GM12878 (cell line): ENCODE measurements around the gene GSTA4.

Experiments
- ATF3 ChIP-seq: IDR thresholded peaks from 2 replicates; pipeline ENCODE4 v1.6.1; 2011; ENCODE audit warnings: low read depth, mild to moderate bottlenecking, low read length, moderate library complexity, borderline replicate concordance; ENCODE audit errors: extremely low read depth
- CBFB ChIP-seq: IDR thresholded peaks from 2 replicates; pipeline ENCODE4 v1.6.1; 2016; ENCODE audit warnings: antibody characterized with exemption, low read depth
- CBX5 ChIP-seq: sonication (generic); IDR thresholded peaks from 2 replicates; pipeline ENCODE4 v1.6.1; 2016; ENCODE audit warnings: low read depth, moderate library complexity, mild to moderate bottlenecking, inconsistent platforms
- CHD4 ChIP-seq: fragments of 200-600 bp; sonication (generic); IDR thresholded peaks from 2 replicates; pipeline ENCODE4 v1.6.1; 2016; ENCODE audit warnings: mild to moderate bottlenecking
- CTCF ChIP-seq, 3 experiments: IDR thresholded peaks in 2 of 3; conservative IDR thresholded peaks in 1 of 3; 2 replicates each; pipeline ENCODE4 v1.5.1; 2011; ENCODE audit warnings: low read depth in 3 of 3, low read length in 3 of 3, mild to moderate bottlenecking in 3 of 3, control low read depth in 2 of 3, moderate library complexity in 2 of 3, inconsistent platforms in 1 of 3, mixed read lengths in 1 of 3; ENCODE audit not compliant: control insufficient read depth in 2 of 3, insufficient read depth in 1 of 3; ENCODE audit errors: extremely low read depth in 1 of 3
- EP300 ChIP-seq, 2 experiments: fragments of 150-350 bp in 1 of 2; IDR thresholded peaks; 2 replicates each; pipeline ENCODE4 v1.6.1; 2011 to 2012; ENCODE audit warnings: low read depth in 2 of 2, low read length in 2 of 2, borderline replicate concordance in 1 of 2, improper control_type of control experiment in 1 of 2, inconsistent platforms in 1 of 2; ENCODE audit not compliant: control insufficient read depth in 1 of 2
- HCFC1 ChIP-seq: fragments of 150-350 bp; IDR thresholded peaks from 2 replicates; pipeline ENCODE4 v1.6.1; 2014; ENCODE audit warnings: low read length
- HDAC2 ChIP-seq: fragments of 200-600 bp; sonication (generic); IDR thresholded peaks from 2 replicates; pipeline ENCODE4 v1.6.1; 2017
- HSF1 ChIP-seq: fragments of 150-350 bp; IDR thresholded peaks from 2 replicates; pipeline ENCODE4 v1.6.1; 2014; ENCODE audit warnings: mild to moderate bottlenecking, low read depth, low read length
- RELB ChIP-seq: fragments of 450-650 bp; IDR thresholded peaks from 2 replicates; pipeline ENCODE4 v1.6.1; 2017; ENCODE audit warnings: low read depth, mild to moderate bottlenecking, moderate library complexity
- REST ChIP-seq: IDR thresholded peaks from 2 replicates; pipeline ENCODE4 v1.6.1; 2012; ENCODE audit warnings: mild to moderate bottlenecking, low read depth, low read length

- no peak for TF ChIP-seq HDAC2
- TF ChIP-seq HSF1, result no peak
- TF ChIP-seq CTCF (IDR thresholded peaks at IDR 0.05 in 2 of 3, conservative IDR thresholded peaks at IDR 0.05 in 1 of 3; ENCODE audit: control insufficient read depth in 2 of 3, extremely low read depth in 1 of 3, insufficient read depth in 1 of 3, low read depth in 3 of 3, low read length in 3 of 3), result no peak
- no peak for TF ChIP-seq REST
- TF ChIP-seq CBX5, result no peak
- no peak for TF ChIP-seq EP300 (IDR thresholded peaks at IDR 0.05; ENCODE audit: borderline replicate concordance in 1 of 2, control insufficient read depth in 1 of 2, low read depth in 2 of 2, low read length in 2 of 2)
- TF ChIP-seq CHD4, result no peak
- TF ChIP-seq CBFB, result no peak
- TF ChIP-seq RELB, result no peak
- TF ChIP-seq HCFC1, result no peak
- no peak for TF ChIP-seq ATF3
Measured at GRCh38 chr6:53018446-53018845, 23.4 kb upstream of the GSTA4 start.
